ENCODE results near the gene GUCY2C.

Gene GUCY2C

DNA sequence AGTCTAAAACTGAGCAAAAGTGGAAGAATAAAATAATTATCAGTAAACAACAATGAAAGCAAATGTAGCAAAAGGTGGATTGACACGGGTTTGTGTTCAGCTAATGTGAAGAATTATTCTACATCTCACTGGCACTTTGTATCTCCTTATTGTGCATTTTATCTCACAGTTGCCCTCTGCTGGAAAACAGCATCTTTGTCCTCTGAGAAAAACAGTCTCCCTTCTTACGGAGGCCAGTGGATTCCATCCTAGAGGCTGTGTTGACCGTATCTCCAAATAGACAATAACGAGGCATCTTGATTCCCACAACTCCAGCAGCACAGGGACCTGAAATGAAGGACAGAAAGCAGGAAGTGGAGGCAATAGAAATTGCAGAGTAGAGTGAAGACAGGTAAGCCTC is 77.4 kb downstream of the GUCY2C start:
- no peak overlapping the region for H3K4me3 ChIP-seq (replicated peaks in 1 of 2; ENCODE audit: low read depth in 2 of 2, low read length in 2 of 2)
- peak; percentile 43 for TF ChIP-seq CTCF (IDR thresholded peaks at IDR 0.05; ENCODE audit: low read depth, low read length)
- peak; percentile 46 to 59 for DNase-seq (ENCODE audit: low read depth in 2 of 2)

GRCh38 chr12:14614704-14615121 is 81.7 kb downstream of the GUCY2C start:
- no peak for TF ChIP-seq CTCF (IDR thresholded peaks at IDR 0.05; ENCODE audit: low read depth, low read length)
- no peak overlapping the region for H3K4me3 ChIP-seq (replicated peaks in 1 of 2; ENCODE audit: low read depth in 2 of 2, low read length in 2 of 2)
- DNase-seq (ENCODE audit: low read depth in 2 of 2), result no peak

DNA sequence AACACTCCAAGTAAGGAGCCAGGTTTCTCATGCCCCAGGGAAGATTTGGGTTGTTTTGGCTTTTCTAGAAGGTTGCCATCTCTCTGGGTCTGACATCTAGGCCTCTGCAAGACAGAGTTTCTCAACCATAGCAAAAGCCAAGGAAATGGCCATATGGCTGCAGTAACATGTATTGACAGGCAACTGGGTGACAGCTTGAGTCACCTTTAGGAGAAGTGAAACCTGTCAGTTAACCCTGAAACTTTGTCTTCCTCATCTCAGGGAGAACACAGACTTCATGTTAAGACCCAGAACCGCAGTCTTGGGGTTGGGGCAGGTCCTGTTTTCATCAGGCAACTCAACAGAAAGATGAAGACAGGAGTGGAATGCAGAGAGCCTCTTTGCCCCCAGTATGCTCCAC is 82.7 kb downstream of the GUCY2C start:
- H3K4me3 ChIP-seq (replicated peaks in 1 of 2; ENCODE audit: low read depth in 2 of 2, low read length in 2 of 2), result no peak overlapping the region
- DNase-seq (ENCODE audit: low read depth in 2 of 2), result no peak
- TF ChIP-seq CTCF (IDR thresholded peaks at IDR 0.05; ENCODE audit: low read depth, low read length), result no peak

- no peak overlapping the region for H3K4me3 ChIP-seq (replicated peaks in 1 of 2; ENCODE audit: low read depth in 2 of 2, low read length in 2 of 2)
- no peak for TF ChIP-seq CTCF (IDR thresholded peaks at IDR 0.05; ENCODE audit: low read depth, low read length)
- no peak for DNase-seq (ENCODE audit: low read depth in 2 of 2)
Measured at GRCh38 chr12:14612898-14613445, 83.4 kb downstream of the GUCY2C start.

- no peak for DNase-seq (ENCODE audit: low read depth in 2 of 2)
- H3K4me3 ChIP-seq (replicated peaks in 1 of 2; ENCODE audit: low read depth in 2 of 2, low read length in 2 of 2), result no peak overlapping the region
- TF ChIP-seq CTCF (IDR thresholded peaks at IDR 0.05; ENCODE audit: low read depth, low read length), result no peak
Measured at GRCh38 chr12:14612250-14612649, 84.1 kb downstream of the GUCY2C start.

GRCh38 chr12:14611640-14612203 is 84.7 kb downstream of the GUCY2C start:
- no peak for DNase-seq (ENCODE audit: low read depth in 2 of 2)

More at GRCh38 chr12:14611640-14612203, 84.7 kb downstream of the GUCY2C start:
- H3K4me3 ChIP-seq (replicated peaks in 1 of 2; ENCODE audit: low read depth in 2 of 2, low read length in 2 of 2), result no peak overlapping the region
- TF ChIP-seq CTCF (IDR thresholded peaks at IDR 0.05; ENCODE audit: low read depth, low read length), result no peak

All from cardiac fibroblast (primary cell).